Naive thymus-derived CD4-positive, alpha-beta T cell (primary cell): ENCODE data around the gene GALNT12. TPM values are rescaled to one million over a fixed set of nuclear protein-coding genes. Genes with fewer than 3 reads are reported as not detected.

Source experiments
- ATAC-seq: fragments of 150-1000 bp; cut with Tn5 transposase; 2 replicates; pipeline ENCODE4 v1.10.0; 2021; ENCODE audit warnings: mild to moderate bottlenecking, moderate library complexity
- CTCF ChIA-PET: fragments of 350-600 bp; sonication (Branson Sonifier 250); formaldehyde crosslinking; loops from one replicate; lab custom pipeline; 2021; ENCODE audit warnings: antibody characterized with exemption; lab: Charles Lee
- POLR2A ChIA-PET: fragments of 350-600 bp; sonication (Branson Sonifier 250); formaldehyde crosslinking; loops from one replicate; lab custom pipeline; 2021; ENCODE audit warnings: antibody characterized with exemption, inconsistent platforms; lab: Charles Lee
- DNase-seq, 9 donors: peaks; one replicate each; pipeline versions ENCODE4 v3.0.0 to v3.0.0-alpha.2; 2020 to 2022; ENCODE audit warnings: mixed read lengths in 1 of 9
- H3K27ac ChIP-seq: one replicate; pipeline ENCODE4 v1.7.0; 2013; ENCODE audit warnings: mild to moderate bottlenecking, low read depth, low read length, moderate library complexity
- H3K27me3 ChIP-seq, 2 donors: one replicate each; pipeline ENCODE4 v1.7.0; 2013; ENCODE audit warnings: low read length in 2 of 2, mild to moderate bottlenecking in 2 of 2, moderate library complexity in 2 of 2; ENCODE audit not compliant: control insufficient read depth in 2 of 2, insufficient read depth in 2 of 2
- H3K36me3 ChIP-seq, 3 experiments: 1 replicate in 2 of 3; 2 replicates in 1 of 3; pipeline ENCODE4 v1.7.0; 2013; ENCODE audit warnings: low read length in 3 of 3, mild to moderate bottlenecking in 3 of 3, moderate library complexity in 1 of 3; ENCODE audit not compliant: insufficient read depth in 3 of 3, control insufficient read depth in 2 of 3
- H3K4me1 ChIP-seq, 2 donors: one replicate each; pipeline ENCODE4 v1.7.0; 2013; ENCODE audit warnings: low read length in 2 of 2, mild to moderate bottlenecking in 2 of 2, moderate library complexity in 1 of 2; ENCODE audit not compliant: control insufficient read depth in 2 of 2, insufficient read depth in 2 of 2
- H3K4me3 ChIP-seq: 2 replicates; pipeline ENCODE4 v1.7.0; 2013; ENCODE audit warnings: mild to moderate bottlenecking, low read length
- H3K9me3 ChIP-seq, 3 experiments: 1 replicate in 2 of 3; 2 replicates in 1 of 3; pipeline ENCODE4 v1.7.0; 2013; ENCODE audit warnings: low read length in 3 of 3; ENCODE audit not compliant: control insufficient read depth in 2 of 3
- H3K27ac Mint-ChIP-seq, 9 donors: one replicate each; pipeline ENCODE4 v1.8.0; 2020 to 2022; ENCODE audit warnings: mixed read lengths in 9 of 9, mild to moderate bottlenecking in 8 of 9, moderate library complexity in 5 of 9, inconsistent platforms in 2 of 9
- H3K27me3 Mint-ChIP-seq, 5 donors: one replicate each; pipeline ENCODE4 v1.8.0; 2021 to 2022; ENCODE audit warnings: mixed read lengths in 5 of 5, mild to moderate bottlenecking in 1 of 5
- H3K36me3 Mint-ChIP-seq, 5 donors: one replicate each; pipeline ENCODE4 v1.8.0; 2020 to 2022; ENCODE audit warnings: mixed read lengths in 5 of 5, mild to moderate bottlenecking in 3 of 5, inconsistent platforms in 1 of 5
- H3K4me1 Mint-ChIP-seq, 7 donors: one replicate each; pipeline ENCODE4 v1.8.0; 2020 to 2022; ENCODE audit warnings: mixed read lengths in 7 of 7, mild to moderate bottlenecking in 3 of 7, inconsistent platforms in 1 of 7
- H3K4me3 Mint-ChIP-seq, 10 donors: one replicate each; pipeline ENCODE4 v1.8.0; 2020 to 2022; ENCODE audit warnings: mild to moderate bottlenecking in 10 of 10, mixed read lengths in 10 of 10, moderate library complexity in 6 of 10, inconsistent platforms in 2 of 10
- H3K9me3 Mint-ChIP-seq, 11 donors: one replicate each; pipeline ENCODE4 v1.8.0; 2020 to 2022; ENCODE audit warnings: mixed read lengths in 11 of 11, mild to moderate bottlenecking in 4 of 11, inconsistent platforms in 1 of 11, moderate library complexity in 1 of 11
- intact Hi-C, 2 donors: fragments of 100-400 bp; cut with micrococcal nuclease; formaldehyde crosslinking; loops; one replicate each; pipeline ENCODE4 v1.15.1; 2023
- polyA plus RNA-seq, 2 donors: library from polyadenylated mRNA; unstranded; fragments of 300-500 nt; fragmentation: Illumina TruSeq; gene quantifications; one replicate each; pipeline ENCODE4 v1.2.3, GENCODE V29; 2021
- total RNA-seq, 6 experiments: library from RNA in 5 of 6; stranded (reverse) in 5 of 6; gene quantifications; 1 replicate in 5 of 6; 2 replicates in 1 of 6; pipeline ENCODE4 v1.2.3 and lab custom pipeline; 2021 to 2026

The GALNT12 gene
- total and polyA plus RNA-seq, 7 experiments from 2014 or later: 3.1 to 14.3 (median 10.1) TPM

DNA sequence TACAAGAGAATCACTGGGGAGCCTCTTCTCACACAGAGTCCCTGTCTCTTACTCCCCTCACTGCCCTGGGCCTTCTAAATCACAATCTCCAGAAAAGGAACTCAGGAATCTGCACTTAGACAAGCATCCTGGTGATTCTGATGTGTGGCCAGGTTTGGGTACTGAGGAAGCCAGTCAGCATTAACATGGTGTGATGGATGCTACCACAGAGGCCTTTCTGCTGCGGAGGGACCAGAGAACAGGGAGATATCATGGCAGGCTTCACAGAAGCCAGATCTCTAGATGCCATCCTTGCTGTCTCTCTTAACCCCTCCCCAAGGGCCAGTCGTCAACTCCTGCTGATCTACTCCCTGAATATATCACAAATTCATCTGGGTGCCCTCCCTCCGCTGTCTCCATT is 12.7 kb upstream of the GALNT12 start:
- Histone ChIP-seq H3K27me3 (no peaks in the 10 kb centered on the region), H3K4me1 (peaks cover 6 to 16% of the 10 kb centered on the region in 2 donors), H3K27ac (no peak overlapping the region), H3K4me3 (no peak overlapping the region), H3K36me3 (peaks cover 0 to 4% (median 0%) of the 10 kb centered on the region in 3 experiments), H3K9me3 (no peaks in the 10 kb centered on the region)
- ATAC-seq: no peak
- Mint-ChIP-seq H3K27me3 (peaks cover 0 to 20% (median 0%) of the 10 kb centered on the region in 5 donors), H3K4me1 (peaks cover 21 to 40% (median 35%) of the 10 kb centered on the region in 7 donors), H3K36me3 (peaks cover 0 to 9% (median 0%) of the 10 kb centered on the region in 5 donors), H3K4me3 (peak overlapping the region in 9 of 10 donors; percentile 7 to 94 (median 78)), H3K27ac (peak overlapping the region in 5 of 9 donors; percentile 3 to 71 (median 42)), H3K9me3 (peaks cover 0 to 14% (median 5%) of the 10 kb centered on the region in 11 donors)
- intact Hi-C loops: loop anchor here (5.0 to 10.0 kb wide), 8 partner anchors 262 to 1163 kb away; partner anchors contain the start of genes ANP32B (in 1 of the 2), NCBP1 (in 1 of the 2), TBC1D2 (in 1 of the 2) and TRMO (in 1 of the 2)
- ChIA-PET POLR2A (interaction anchor here (1.0 kb wide), 1 partner anchor 12 kb away, joined by 4 read pairs; the partner anchor contains the start of gene GALNT12), CTCF (no interaction called here)
- no peak for DNase-seq

DNA sequence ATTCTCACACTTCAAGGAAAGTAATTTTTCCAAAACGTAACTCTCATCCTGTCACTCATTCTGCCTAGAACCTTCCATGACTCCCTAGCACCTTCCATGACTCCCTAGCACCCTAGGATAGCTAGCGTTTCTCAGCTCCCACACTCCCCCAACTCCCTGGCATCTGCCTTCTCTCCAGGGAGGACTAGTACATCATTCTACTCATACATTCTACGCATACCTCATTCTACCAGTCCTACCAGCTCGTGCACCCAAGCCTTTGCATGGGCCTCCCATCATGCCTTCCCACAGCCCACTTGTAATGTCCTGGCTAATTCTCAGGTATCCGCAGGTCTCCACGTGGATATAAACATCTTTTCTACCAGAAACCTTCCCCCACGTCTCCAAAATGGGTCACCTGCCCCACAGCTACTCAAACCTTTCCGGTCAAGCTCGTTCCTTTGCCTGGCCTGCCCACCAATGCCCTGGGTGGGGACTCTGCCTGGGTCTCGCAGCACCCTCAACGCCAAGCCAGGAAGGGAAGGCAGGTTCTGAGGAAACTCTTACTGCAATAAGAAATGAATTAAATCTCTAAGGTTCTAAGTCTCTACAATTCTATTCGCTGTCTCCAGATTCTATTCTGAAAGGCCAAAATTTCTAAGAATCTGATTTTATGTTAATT is 12.0 kb upstream of the GALNT12 start:
- CTCF ChIA-PET: no interaction called here
- POLR2A ChIA-PET: interaction anchor here (1.0 kb wide), 1 partner anchor 12 kb away, joined by 4 read pairs; the partner anchor contains the start of gene GALNT12
- no peak for DNase-seq
- Histone ChIP-seq H3K4me1 (peaks cover 6 to 16% of the 10 kb centered on the region in 2 donors), H3K4me3 (peak overlapping the region; percentile 54), H3K27me3 (no peaks in the 10 kb centered on the region), H3K27ac (peak overlapping the region; percentile 39), H3K9me3 (no peaks in the 10 kb centered on the region), H3K36me3 (no peaks in the 10 kb centered on the region)
- peaks cover 0 to 14% (median 5%) of the 10 kb centered on the region in 11 donors for H3K9me3 Mint-ChIP-seq
- no peak for ATAC-seq
- H3K27ac Mint-ChIP-seq: peak overlapping the region; percentile 0 to 83 (median 60)
- peak overlapping the region; percentile 7 to 94 (median 74) for H3K4me3 Mint-ChIP-seq
- intact Hi-C loops: loop anchor here (5.0 to 10.0 kb wide), 6 partner anchors 262 to 1163 kb away; partner anchors contain the start of genes ANP32B (in 1 of the 2), NCBP1 (in 1 of the 2), TBC1D2 (in 1 of the 2) and TRMO (in 1 of the 2)
- peaks cover 0 to 23% (median 0%) of the 10 kb centered on the region in 5 donors for H3K27me3 Mint-ChIP-seq
- H3K4me1 Mint-ChIP-seq: peaks cover 21 to 40% (median 35%) of the 10 kb centered on the region in 7 donors
- H3K36me3 Mint-ChIP-seq: peaks cover 0 to 9% (median 0%) of the 10 kb centered on the region in 5 donors

DNA sequence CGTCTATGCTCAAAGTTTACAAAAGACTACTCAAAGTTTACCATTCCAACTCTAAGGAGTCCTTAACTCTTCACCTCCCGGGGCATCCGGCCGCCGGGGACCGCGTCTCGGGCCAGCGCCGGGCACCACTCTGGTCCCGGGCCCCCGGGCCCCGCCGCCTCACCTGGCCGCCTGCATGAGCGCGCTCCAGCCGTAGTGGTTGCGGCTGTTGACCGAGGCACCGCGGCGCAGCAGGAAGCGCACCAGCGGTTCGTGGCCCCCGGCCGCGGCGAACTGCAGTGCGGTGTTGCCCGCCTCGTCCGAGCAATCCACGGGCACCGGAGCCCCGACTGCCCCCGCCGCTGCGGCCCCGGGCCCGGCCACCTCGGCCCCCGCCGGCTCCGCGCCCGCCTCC is 11.5 kb upstream of the GALNT12 start:
- H3K4me3 Mint-ChIP-seq: peak overlapping the region; percentile 7 to 94 (median 74)
- H3K27me3 ChIP-seq: no peaks in the 10 kb centered on the region
- CTCF ChIA-PET: no interaction called here
- peaks cover 0 to 14% (median 5%) of the 10 kb centered on the region in 11 donors for H3K9me3 Mint-ChIP-seq
- peaks cover 6 to 16% of the 10 kb centered on the region in 2 donors for H3K4me1 ChIP-seq
- ATAC-seq (peak; percentile 11), DNase-seq (peak in 6 of 9 donors; percentile 19 to 27 (median 22))
- H3K27me3 Mint-ChIP-seq: peaks cover 0 to 23% (median 0%) of the 10 kb centered on the region in 5 donors
- no peaks in the 10 kb centered on the region for H3K36me3 ChIP-seq
- H3K4me3 ChIP-seq: peak overlapping the region; percentile 54
- POLR2A ChIA-PET: interaction anchor here (2.4 kb wide), 1 partner anchor 10 kb away, joined by 8 read pairs; the partner anchor contains the start of gene GALNT12
- intact Hi-C loops: loop anchor here (1.0 to 10.0 kb wide), 10 partner anchors 10 to 1164 kb away; partner anchors contain the start of genes ANP32B (in 1 of the 2), NCBP1 (in 1 of the 2), TBC1D2 (in 1 of the 2) and TRMO (in 1 of the 2)
- no peaks in the 10 kb centered on the region for H3K9me3 ChIP-seq
- peak overlapping the region; percentile 39 for H3K27ac ChIP-seq
- peaks cover 21 to 39% (median 32%) of the 10 kb centered on the region in 7 donors for H3K4me1 Mint-ChIP-seq
- H3K27ac Mint-ChIP-seq: peak overlapping the region in 8 of 9 donors; percentile 3 to 83 (median 66)
- peaks cover 0 to 9% (median 0%) of the 10 kb centered on the region in 5 donors for H3K36me3 Mint-ChIP-seq

DNA sequence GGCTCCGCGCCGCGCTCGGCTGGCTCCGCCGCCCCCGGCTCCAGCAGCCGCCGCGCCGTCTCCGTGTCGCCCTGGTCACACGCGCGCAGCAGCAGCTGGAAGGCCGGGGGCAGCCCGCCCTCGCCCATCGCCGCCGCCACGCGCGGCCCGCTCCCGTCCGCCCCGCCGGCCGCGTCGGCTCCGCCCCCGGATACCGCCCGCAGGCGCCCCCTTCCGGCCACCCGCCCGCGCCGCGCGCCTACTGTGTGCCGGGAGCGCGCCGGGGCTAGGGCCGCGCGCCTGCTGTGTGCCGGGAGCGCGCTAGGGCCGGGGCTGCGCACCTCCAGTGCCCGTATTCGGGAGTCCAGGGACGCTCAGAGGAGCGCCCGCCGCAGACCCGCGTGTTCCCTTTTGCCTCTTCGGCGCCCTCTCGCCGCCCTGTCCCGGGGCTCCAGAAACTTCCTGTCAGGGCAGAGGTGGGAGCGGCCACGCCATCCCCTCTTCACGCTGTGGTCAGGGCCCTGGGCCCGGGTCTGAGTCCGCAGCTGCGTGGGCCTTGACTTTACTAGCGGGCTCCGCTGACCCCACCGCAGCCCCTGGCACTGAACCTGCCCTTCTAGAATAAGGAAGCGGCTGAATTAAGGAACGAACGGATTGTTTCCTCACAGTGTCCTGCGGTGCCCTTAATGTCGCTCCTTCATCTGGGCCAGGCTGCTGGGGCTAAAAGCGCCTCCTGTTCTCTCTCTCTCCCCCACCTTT is 10.9 kb upstream of the GALNT12 start, which contains the start of gene ANKS6:
Gene ANKS6 (minus strand): TSS at position 192 of the 738 bp plus-strand sequence. CDS start 64 bp downstream, at position 128.
- no peaks in the 10 kb centered on the region for H3K27me3 ChIP-seq
- peaks cover 6 to 12% of the 10 kb centered on the region in 2 donors for H3K4me1 ChIP-seq
- Mint-ChIP-seq H3K27me3 (peaks cover 0 to 23% (median 0%) of the 10 kb centered on the region in 5 donors), H3K4me3 (peak within 1 kb of the TSS; percentile 87 to 94 (median 90)), H3K36me3 (peaks cover 0 to 9% (median 0%) of the 10 kb centered on the region in 5 donors), H3K9me3 (peaks cover 0 to 14% (median 5%) of the 10 kb centered on the region in 11 donors), H3K4me1 (peaks cover 21 to 37% (median 32%) of the 10 kb centered on the region in 7 donors), H3K27ac (peak within 1 kb of the TSS; percentile 63 to 90 (median 87))
- H3K36me3 ChIP-seq: no peaks in the 10 kb centered on the region
- peak within 1 kb of the TSS; percentile 74 for H3K27ac ChIP-seq
- ChIA-PET CTCF (interaction anchor here (1.3 kb wide), 1 partner anchor 12 kb away, joined by 3 read pairs; no protein-coding TSS in a partner anchor), POLR2A (interaction anchor here (1.2 to 2.4 kb wide), 2 partner anchors 10 to 541 kb away, joined by 4 to 8 read pairs; partner anchors contain the start of genes GALNT12 and TBC1D2)
- ATAC-seq: peak; percentile 98
- no peaks in the 10 kb centered on the region for H3K9me3 ChIP-seq
- DNase-seq: peak; percentile 67 to 95 (median 84)
- H3K4me3 ChIP-seq: peak within 1 kb of the TSS; percentile 87
- intact Hi-C loops: loop anchor here (1.0 to 10.0 kb wide), 10 partner anchors 10 to 1164 kb away; partner anchors contain the start of genes ANP32B (in 1 of the 2), NCBP1 (in 1 of the 2), TBC1D2 (in 1 of the 2) and TRMO (in 1 of the 2)

DNA sequence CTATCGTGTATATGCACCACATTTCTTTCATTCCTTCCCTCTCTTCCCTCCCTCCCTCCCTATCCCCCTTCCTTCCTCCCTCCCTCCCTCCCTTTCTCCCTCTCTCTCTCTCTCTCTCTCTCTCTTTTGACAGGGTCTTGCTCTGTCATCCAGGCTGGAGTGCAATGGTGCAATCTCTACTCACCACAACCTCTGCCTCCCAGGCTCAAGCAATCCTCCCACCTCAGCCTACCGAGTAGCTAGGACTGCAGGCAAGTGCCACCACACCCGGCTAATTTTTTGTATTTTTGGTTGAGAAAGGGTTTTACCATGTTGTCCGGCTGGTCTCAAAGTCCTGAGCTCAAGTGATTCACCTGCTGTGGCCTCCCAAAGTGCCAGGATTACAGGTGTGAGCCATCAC is 10.0 kb upstream of the GALNT12 start:
- intact Hi-C loops: loop anchor here (2.0 to 10.0 kb wide), 7 partner anchors 260 to 1165 kb away; partner anchors contain the start of genes ANP32B (in 1 of the 2), NCBP1 (in 1 of the 2), TBC1D2 (in 1 of the 2) and TRMO (in 1 of the 2)

More for the DNA sequence above, 10.0 kb upstream of the GALNT12 start:
- CTCF ChIA-PET: interaction anchor here (0.6 to 1.3 kb wide), 2 partner anchors 11 to 546 kb away, joined by 3 read pairs; no protein-coding TSS in a partner anchor
- no peaks in the 10 kb centered on the region for H3K36me3 ChIP-seq
- no peak overlapping the region for H3K27ac ChIP-seq
- no peaks in the 10 kb centered on the region for H3K9me3 ChIP-seq
- peaks cover 18 to 29% (median 24%) of the 10 kb centered on the region in 7 donors for H3K4me1 Mint-ChIP-seq
- H3K27me3 ChIP-seq: no peaks in the 10 kb centered on the region
- H3K27ac Mint-ChIP-seq: peak overlapping the region in 7 of 9 donors; percentile 28 to 89 (median 81)
- peaks cover 0 to 29% (median 0%) of the 10 kb centered on the region in 5 donors for H3K27me3 Mint-ChIP-seq
- DNase-seq: no peak
- H3K4me3 ChIP-seq: no peak overlapping the region
- POLR2A ChIA-PET: interaction anchor here (1.2 to 2.4 kb wide), 2 partner anchors 9 to 542 kb away, joined by 4 to 8 read pairs; partner anchors contain the start of genes GALNT12 and TBC1D2
- peaks cover 0 to 9% (median 0%) of the 10 kb centered on the region in 5 donors for H3K36me3 Mint-ChIP-seq
- H3K9me3 Mint-ChIP-seq: peaks cover 0 to 14% (median 5%) of the 10 kb centered on the region in 11 donors
- peak overlapping the region; percentile 47 to 94 (median 90) for H3K4me3 Mint-ChIP-seq
- ATAC-seq: no peak
- H3K4me1 ChIP-seq: peaks cover 6 to 10% of the 10 kb centered on the region in 2 donors
